ENCODE results near the gene MKI67.
"Not testable (repeated sequence)": the region's sequence is repeated elsewhere in the genome, so short reads cannot be mapped to it uniquely, and the experiment has no call there.

The MKI67 gene, protein sequence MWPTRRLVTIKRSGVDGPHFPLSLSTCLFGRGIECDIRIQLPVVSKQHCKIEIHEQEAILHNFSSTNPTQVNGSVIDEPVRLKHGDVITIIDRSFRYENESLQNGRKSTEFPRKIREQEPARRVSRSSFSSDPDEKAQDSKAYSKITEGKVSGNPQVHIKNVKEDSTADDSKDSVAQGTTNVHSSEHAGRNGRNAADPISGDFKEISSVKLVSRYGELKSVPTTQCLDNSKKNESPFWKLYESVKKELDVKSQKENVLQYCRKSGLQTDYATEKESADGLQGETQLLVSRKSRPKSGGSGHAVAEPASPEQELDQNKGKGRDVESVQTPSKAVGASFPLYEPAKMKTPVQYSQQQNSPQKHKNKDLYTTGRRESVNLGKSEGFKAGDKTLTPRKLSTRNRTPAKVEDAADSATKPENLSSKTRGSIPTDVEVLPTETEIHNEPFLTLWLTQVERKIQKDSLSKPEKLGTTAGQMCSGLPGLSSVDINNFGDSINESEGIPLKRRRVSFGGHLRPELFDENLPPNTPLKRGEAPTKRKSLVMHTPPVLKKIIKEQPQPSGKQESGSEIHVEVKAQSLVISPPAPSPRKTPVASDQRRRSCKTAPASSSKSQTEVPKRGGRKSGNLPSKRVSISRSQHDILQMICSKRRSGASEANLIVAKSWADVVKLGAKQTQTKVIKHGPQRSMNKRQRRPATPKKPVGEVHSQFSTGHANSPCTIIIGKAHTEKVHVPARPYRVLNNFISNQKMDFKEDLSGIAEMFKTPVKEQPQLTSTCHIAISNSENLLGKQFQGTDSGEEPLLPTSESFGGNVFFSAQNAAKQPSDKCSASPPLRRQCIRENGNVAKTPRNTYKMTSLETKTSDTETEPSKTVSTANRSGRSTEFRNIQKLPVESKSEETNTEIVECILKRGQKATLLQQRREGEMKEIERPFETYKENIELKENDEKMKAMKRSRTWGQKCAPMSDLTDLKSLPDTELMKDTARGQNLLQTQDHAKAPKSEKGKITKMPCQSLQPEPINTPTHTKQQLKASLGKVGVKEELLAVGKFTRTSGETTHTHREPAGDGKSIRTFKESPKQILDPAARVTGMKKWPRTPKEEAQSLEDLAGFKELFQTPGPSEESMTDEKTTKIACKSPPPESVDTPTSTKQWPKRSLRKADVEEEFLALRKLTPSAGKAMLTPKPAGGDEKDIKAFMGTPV (N-terminal part only)

DNA sequence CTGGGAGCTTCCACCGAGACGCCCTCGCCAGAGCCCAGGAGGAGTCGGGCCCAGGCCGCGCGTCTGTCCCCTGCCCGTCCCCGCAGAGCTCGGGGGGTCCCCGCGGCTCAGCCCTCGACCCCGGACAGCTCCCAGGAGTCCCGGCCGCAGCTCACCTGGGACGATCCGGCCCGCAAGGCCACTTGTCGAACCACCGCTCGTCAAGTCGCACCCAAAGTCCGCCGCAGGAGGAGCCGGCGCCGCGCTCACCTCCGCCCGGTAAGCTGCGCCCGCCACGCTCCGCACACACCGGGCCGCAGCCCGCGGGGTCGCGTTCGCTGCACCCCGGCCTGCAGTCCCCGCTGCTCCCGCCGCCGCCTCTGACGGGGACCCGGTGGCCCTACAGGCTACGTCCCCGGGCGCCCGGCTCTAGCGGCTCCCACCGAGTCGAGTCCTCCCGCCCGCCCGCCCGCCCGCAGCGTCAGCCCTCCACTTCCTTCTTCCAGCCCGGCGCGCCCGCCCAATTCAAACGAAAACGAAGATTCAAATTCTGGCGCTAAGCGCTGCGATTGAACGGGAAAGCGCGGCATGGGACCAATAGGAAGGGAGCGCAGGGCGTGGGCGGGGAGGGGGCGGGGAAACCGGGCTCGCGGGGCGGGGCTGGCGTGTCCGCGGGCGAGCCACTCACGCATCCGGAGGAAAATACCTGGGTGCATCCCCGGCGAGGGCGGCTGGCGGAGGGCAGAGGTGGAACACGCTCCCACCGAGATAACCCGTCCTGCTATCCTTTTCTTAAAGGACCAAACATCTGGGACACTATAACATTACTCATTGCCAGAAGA, at the start of gene MKI67:
Gene MKI67 (minus strand): TSS at position 480 of the 821 bp plus-strand sequence. CDS start 756 bp downstream, outside the sequence.
- DNase-seq: peak; percentile 51

DNA sequence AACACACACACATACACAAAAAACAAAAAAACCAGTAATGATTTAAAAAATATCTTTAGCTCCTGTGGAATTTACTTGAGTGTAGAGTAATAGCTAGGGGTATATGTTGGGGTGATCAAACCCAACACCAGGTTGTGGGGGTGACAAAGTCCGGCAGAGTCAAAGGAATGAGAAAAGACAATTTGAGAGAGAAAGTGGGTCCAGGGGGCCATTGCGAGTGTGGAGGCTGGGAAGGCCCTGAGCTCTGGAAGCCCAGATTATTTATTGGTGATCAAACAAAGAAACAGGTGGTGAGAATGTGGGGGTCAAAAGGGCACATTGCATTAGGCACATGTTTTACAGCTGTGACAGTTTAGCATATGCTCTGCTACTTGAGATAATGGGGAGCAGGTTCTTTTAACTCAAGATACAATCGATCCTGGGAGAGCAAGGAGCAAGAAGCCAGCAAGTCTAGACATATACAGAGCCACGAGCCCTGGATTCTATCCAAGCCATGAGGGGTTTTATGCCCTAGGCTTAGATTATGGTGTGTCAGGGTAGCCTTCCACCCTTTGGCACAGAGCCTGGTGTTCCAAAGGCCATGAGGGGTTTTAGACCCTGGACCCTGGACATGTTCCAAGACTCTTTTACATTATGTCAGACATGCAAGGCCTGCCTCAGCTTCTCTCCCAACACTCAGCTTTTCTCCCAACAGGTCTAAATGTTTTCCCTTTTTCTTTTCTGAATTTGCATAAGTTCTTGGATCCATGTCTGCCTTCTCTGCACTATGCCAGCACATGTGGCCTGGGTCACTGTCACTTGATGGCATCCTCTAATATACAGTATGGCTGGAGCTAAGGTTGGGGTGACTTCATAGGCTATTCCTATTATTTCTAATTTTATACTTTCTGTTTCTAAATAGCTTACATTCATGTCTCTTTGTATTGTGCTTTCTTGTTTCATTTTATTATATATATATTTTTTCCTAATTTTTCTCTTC, 48.6 kb upstream of the MKI67 start:
- DNase-seq: no peak

DNA sequence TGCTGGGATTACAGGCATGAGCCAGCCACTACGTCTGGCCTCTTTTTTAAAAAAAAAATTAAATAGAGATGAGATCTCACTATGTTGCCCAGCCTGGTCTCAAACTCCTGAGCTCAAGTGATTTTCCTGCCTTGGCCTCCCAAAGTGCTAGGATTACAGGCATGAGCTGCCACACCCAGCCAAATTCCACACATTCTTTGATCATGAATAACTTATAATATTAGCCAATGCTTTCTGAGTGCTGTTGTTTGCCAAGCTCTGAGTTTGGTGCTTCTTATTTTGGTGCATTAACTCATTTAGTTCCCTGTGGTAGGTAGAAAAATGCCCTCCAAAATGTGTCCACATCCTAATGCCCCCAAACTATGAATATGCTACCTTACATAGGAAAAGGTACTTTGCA, 47.2 kb upstream of the MKI67 start:
- no peak for DNase-seq

DNA sequence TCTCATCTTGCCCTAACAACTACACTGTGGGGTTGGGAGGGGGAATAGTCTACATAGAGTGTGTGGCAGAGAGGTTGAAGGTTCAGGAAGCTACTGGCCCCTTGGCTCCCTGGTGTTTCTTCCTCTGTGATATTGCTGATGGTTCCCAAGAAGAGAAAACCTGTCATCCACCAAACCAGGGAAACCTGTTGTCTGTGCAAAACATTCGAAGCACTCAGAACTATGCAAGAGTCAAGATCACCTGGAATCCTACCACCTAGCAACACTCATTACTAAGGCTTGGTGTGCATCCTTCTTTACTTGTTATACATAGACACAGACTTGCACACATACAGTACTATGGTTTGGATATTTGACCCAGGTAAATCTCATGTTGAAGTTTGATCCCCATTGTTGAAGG, 46.5 kb upstream of the MKI67 start:
- DNase-seq: no peak

DNA sequence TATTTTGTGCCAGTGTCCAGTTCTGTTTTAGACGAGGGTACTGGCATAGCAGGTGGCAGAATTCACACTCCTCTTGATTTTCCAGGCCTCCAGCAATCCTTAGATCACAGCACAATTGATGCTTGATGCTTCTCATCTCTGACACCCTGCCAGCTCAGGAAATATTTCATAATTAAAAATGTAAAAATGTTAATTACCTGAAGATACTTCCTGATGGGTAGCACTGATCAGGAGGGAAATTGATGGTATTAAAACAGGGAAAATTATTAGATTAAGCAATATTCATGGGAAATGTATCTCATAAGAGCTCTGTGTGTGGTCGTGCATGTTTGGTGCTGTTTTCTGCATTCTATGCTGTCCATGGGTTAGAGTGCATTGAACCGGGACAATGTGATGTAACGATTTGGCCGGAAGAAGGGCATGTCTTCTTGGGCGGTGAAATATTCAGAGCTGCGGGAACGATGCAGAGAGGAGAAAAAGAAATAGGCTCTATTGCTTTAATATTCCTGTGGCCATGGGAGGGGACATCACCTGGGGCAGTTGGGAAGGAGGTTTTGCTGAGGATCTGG, 43.7 kb upstream of the MKI67 start:
- no peak for DNase-seq

DNA sequence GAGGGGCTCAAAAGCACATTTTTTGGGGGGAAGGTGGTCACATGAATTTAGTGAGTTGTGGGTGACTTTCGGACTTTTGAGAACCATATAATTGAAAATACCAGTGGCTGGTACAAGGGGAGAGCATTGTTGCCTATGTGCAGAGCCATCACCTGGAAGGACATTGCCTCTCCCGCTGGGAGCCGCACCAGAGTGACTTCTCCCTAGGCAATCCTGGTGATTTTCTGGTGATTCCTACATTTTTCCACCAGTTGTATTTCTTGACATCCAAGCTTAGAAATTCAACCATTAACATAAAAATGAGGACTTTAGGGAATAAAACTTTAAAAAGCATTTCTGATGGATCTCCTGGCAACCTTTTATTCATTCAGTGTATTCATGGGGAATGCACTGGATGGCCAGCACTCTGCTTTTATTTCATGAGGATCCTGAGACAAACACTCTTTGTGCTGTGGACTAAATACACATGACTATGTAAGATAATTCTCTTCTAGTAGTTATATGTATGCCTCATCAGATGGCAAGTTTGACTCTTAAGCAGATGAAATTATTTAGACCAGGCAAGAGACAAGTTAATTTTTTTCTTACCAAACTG, 41.8 kb upstream of the MKI67 start:
- no peak for DNase-seq

DNA sequence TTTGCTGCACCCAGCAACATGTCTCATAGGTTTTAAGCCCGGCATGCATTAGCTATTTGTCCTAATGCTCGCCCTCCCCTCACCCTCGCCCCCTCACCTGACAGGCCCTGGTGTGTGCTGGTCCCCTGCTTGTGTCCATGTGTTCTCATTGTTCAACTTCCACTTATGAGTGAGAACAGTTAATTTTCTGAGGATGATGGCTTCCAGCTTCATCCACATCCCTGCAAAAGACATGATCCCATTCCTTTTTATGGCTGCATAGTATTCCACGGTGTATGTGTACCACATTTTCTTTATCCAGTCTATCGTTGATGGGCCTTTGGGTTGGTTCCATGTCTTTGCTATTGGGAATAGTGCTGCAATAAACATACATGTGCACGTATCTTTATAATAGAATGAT, 40.9 kb upstream of the MKI67 start:
- not testable (repeated sequence) for DNase-seq

DNA sequence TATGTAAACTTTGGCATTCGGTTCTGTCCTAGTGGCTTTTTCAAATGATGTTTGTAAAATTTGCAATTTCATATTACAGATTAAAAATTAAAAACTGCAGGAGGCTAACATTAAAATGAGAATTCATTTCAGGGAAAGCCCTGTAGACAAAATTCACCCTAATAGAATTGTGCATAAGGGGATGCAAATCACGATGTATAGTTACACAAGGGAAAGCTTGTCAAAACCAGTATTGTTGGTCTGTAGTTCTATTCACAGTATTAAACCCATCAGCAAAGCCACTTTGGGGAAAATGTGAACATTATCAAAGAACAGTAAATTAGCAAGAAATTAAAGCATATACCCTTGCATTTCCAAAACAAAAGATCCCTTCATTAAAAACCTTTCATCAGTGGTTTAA, 39.9 kb upstream of the MKI67 start:
- no peak for DNase-seq

DNA sequence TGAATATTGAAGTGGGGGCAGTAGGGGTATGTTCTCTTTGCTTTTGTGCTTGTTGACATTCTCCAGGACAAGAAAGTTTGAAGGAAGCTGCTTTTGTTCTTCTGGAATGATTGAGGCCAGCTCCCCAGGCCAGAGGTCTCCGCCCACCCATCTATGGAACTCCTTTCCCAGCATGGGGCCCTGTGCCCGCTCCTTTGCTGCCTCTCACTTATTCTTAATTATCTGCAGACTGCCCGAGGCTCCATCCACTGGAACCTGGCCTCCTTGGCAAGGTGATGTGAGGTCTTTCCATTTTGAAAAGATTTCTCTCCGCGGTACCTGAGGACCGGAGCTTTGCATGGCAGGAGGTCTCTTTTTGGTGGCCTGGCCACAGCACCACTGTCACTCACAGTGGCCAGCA, 39.3 kb upstream of the MKI67 start:
- DNase-seq: no peak

DNA sequence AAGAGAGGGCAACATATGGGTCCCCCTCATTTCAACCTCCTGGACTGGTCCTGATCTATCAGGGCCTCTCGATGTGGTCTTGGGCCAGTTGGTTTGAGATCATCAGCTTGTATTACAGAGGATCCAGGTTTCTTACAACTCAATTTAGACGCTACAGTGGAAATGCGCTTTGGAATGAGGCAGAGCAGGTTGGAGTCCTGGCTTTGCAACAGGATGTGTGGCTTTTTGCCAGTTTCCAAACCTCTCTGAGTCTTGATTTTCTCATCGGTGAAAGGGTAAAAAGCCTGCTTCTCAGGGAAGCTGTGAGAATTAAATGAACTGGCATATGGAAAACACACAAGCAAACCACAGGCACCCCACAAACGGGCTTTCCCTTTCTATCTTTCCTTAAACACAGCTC, 37.5 kb upstream of the MKI67 start:
- DNase-seq: no peak

DNA sequence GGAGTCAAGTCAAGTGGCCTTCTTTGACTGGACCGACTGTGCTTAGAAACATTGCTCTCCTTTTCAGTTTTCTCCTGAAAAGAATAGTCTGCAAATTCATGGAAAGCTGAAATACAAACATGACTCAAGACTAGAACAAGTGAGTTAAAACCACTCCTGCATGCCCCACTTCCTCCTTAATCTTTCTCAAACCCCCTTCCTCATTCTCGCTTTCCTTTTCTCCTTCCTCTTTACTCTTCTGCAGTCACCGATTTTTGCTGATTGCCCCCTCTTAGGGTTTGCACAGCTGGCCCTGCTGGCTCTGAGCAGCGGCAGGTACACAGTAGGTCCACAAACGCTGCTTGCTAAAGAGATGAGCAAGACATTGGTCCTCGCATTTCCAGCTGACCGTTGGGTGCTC, 34.8 kb upstream of the MKI67 start:
- DNase-seq: no peak

DNA sequence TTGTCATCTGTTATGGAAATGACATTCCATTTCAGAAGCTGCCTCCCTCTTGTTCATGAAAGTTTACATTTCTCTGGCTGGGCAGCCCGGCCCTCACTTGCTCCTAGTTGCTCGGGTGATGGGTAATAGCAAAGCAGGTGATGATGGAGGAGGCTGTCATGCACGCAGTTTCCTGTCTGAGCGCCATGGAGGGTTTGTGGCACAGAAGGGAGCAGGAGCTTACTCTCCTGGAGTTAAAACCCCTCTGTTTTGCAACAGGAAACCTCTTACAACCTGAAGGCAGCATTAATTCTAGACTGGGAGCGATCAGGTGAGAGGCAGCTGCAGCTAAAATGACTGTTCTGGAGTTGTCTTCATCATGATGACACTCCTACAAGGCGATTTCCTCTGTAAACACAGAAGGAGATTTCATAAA, 34.1 kb upstream of the MKI67 start:
- DNase-seq: no peak

DNA sequence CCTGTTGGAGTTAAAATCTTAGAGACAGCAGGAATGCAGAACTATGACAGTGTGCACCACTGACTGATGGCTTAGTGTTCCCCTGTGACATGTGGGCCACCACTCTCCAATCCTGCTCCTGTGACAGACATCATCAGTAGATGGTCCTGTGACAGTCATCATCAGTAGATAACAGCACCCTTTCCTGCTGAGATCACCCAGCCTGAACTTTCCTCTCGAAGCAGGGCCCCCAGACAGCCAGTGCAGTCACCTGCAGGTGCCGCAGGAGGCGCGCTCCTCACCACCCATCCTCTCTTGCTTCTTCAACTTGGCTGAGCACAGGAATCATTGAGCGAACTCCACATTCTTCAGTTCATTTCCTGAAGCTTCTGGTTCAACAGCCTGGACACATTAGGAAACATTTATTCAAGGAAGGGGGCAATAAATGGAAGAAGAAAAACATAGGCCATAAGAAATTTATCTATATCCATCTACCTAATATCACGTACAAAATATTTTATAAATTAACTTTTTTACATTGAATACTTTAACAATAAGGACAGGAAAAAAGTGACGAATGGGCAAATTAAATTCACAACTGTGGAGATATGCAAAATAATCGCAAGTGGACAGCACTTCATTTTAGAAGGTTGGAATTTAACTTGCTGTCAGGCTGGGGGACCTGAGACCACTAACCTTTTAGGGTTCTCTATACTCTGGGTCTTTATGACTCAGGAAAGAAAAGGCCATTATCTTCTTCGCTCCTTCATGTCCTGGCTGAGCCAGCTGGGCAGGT, 32.0 kb upstream of the MKI67 start:
- DNase-seq: no peak

DNA sequence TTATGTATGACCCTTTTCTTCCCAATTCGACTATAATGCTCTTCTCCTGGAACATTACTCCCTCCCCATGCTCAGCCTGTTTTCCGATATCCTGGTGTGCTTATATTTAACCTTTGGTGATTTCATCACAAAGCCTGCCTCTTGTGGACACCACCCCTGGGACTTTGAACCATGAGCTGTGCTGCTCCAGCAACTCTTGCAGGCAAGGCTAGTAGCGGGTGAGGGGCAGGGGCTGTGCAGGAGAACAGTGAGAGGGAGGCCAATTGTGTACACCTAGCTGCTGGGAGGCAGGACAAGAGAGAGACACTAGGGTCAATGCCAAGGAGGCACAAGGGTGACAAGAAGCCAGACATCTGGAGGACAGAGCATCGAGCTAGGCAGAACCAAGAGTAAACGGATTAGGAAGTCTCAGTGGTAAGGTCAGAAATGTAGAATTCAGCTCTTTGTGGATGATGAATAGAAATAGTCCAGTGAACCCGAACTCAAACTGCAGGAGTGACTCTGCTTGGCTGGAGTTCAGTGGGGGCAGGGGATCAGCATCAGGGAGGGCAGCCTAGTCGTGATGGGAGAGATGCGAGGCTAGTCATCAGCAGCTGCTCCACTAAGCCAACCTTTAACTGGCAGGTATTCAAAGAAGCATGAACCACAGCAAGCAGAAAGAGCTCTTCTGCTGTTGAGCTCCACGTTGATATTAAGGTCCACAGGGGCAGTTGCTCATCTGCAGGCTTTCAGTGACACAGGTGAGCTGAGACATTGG, 31.0 kb upstream of the MKI67 start:
- DNase-seq: no peak

DNA sequence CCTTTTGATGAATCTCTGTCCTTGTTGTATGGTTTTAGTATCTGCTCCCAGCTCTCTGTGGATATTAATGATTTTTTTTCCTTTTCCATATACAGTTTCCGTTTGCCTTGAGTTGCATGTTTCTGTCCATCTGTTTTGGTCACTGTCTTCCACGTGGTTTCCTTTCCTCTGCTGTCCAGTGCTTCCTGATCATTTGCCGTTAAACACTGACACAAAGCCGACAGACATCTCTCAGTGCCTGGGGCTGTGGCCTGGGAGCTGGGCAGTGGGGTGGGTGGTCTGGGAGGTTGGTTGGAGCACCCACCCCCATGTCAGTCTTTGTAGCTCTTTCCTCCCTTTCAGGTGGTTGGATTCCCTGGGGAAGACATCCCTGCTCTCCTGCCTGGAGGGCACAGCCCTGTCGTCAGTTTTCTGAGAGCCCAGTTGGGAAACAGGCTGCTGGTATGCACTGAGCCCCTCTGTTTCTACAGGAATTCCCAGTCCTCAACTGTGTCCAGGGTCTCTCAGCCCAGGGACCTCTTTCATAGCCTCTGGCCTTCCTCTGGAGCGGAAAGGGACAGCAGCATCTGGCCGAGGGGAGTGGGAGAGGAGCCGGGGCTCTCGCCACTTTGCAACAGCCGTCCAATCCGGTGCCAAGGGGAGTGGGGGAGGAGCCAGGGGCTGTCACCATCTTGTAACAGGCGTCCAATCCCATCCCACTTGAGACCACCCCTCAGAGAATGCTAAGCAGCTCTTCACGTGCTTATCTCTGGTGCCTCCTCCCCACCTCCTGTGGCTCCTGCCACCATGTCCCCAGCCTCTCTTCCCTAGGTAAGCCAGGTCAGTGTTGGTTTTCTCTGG, 26.7 kb upstream of the MKI67 start:
- DNase-seq: no peak

DNA sequence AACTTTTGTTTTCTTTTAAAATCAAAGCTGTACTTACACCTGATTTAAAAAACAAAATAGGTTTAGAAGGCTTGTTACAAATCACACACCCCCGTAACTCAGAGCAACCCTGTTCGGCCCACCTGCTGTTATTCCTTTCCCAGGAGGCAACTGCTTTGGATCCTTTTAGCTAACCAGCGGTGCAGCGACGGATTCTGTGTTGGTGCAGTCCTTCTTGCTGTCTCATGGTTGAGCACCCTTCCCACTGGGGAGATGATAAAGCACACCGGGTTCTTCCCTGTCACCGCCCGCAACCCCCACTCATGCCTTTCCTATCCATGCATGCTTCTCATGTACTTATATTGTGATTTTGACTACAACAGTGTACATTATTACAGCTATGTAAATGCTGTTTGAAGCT, 24.8 kb upstream of the MKI67 start:
- DNase-seq: no peak

DNA sequence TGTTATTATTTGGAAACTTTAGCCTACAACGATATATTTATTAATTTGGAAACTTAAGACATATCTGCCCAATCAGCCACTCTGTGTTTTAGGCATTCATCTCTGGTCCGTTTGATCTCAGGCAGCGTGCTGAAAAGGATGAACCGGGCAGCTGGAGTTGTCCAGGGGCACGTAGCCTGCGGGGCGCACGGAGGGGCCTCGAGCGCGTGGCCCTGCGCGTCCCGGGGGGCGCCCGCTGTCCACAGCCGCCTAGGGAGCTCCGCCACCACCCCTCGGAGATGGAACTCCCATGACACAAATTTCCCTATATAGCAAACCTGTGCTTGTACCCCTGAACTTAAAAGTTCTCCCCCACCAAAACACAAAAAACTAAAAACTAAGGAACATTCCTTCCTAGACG, 24.3 kb upstream of the MKI67 start:
- DNase-seq: no peak

DNA sequence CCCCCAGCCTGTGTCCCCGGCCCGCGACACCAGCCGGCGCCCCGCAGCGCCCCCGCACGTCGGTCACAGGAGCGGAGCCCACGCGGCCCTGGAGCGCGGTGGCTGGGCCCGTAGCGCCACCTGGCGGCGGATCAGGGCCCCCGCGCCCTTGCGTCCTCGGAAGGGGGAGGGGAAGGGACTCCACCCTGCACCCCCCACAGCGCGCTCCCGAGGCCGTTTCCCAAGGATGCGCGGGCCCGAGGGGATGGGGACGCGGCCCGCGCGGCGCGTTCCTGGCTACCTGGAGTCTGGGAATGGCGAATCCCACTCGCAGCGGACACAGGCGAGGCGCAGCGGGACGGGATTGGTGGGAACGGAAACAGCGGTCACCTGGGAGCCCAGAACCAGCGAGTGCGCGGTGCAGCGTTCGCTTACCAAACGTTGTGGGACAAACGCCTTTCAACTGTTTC, 23.8 kb upstream of the MKI67 start:
- no peak for DNase-seq

All from DMS 273 treated with DMSO at 0.1 percent for 48 hours (cell line).